Activated T-helper 17 cell treated with anti-CD3 and anti-CD28 coated beads, Interleukin-2, amount 50 U/mL, for 72 hours (primary cell): ENCODE results near the gene SCN11A. TPM values are rescaled to one million over a fixed set of nuclear protein-coding genes. Genes with fewer than 3 reads are reported as not detected.
A peak's percentile ranks its signal among the peaks of the same experiment; 100 is the strongest.

Source experiments
- ATAC-seq: fragments of 150-1000 bp; cut with Tn5 transposase; replicated peaks from 2 replicates; pipeline ENCODE4 v1.10.0; 2021; ENCODE audit warnings: mild to moderate bottlenecking, moderate library complexity
- H3K27ac Mint-ChIP-seq: one replicate; pipeline ENCODE4 v1.8.0; 2022; ENCODE audit warnings: mixed read lengths
- H3K27me3 Mint-ChIP-seq: one replicate; pipeline ENCODE4 v1.8.0; 2022; ENCODE audit warnings: mixed read lengths
- H3K36me3 Mint-ChIP-seq: one replicate; pipeline ENCODE4 v1.8.0; 2022; ENCODE audit warnings: low read depth, mild to moderate bottlenecking, mixed read lengths
- H3K4me1 Mint-ChIP-seq: one replicate; pipeline ENCODE4 v1.8.0; 2022; ENCODE audit warnings: mixed read lengths
- H3K4me3 Mint-ChIP-seq: one replicate; pipeline ENCODE4 v1.8.0; 2022; ENCODE audit warnings: mild to moderate bottlenecking, mixed read lengths
- H3K9me3 Mint-ChIP-seq: one replicate; pipeline ENCODE4 v1.8.0; 2022; ENCODE audit warnings: mixed read lengths
- total RNA-seq, 2 donors: library from RNA; stranded (reverse); gene quantifications; one replicate each; pipeline ENCODE4 v1.2.3, GENCODE V29; 2022

Gene SCN11A
- total RNA-seq, 2 donors from 2014 or later = 0.21 to 0.22 TPM

DNA sequence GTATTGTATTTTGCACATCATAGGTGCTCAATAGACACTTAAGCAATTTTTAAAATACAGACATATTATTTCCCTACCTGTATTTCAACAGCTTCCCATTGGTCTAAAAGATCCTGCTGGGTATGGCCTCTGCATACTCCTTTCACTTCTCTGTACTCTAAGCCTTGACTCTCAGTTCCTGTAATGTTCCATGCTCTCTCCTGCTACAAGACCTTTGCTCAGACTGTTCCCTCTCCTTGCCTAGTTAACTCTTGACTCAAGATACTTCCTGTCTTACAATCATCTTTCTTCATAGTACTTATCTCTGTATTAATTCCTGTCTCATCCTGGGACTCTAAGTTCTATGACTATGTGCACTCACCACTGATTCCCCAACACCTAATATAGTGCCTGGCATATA lies 1.7 kb downstream of the SCN11A start:
- no peaks in the 10 kb centered on the region for H3K36me3 Mint-ChIP-seq
- ATAC-seq = peak; percentile 14
- H3K4me3 Mint-ChIP-seq = peak overlapping the region; percentile 8
- H3K9me3 Mint-ChIP-seq = no peaks in the 10 kb centered on the region
- H3K27ac Mint-ChIP-seq = no peak overlapping the region
- peaks cover 18% of the 10 kb centered on the region for H3K4me1 Mint-ChIP-seq
- no peaks in the 10 kb centered on the region for H3K27me3 Mint-ChIP-seq

DNA sequence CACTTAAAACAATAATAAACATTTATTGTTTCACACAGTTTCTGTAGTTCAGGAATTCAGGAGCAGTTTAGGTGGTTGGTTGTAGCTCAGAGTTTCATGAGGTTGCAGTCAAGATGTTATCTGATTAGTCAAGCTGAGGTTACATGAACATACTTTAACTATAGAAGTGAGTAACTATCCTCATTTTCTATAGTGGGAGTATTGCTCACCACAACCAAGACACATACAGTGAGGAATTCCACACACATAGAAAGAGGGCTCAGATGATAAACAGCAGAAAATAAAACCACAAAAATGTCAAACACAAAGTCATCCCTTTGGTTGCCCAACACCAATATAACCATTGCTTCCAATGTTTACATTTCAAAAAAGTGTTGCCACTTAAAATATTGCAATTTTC lies 13.6 kb downstream of the SCN11A start:
- Mint-ChIP-seq H3K4me1 (peaks cover 4% of the 10 kb centered on the region), H3K9me3 (peaks cover 12% of the 10 kb centered on the region), H3K4me3 (no peak overlapping the region), H3K27me3 (peaks cover 15% of the 10 kb centered on the region), H3K36me3 (no peaks in the 10 kb centered on the region), H3K27ac (no peak overlapping the region)
- peak; percentile 97 for ATAC-seq

GRCh38 chr3:39029556-39029955 lies 22.2 kb downstream of the SCN11A start:
- Mint-ChIP-seq H3K27ac (no peak overlapping the region), H3K27me3 (peaks cover 19% of the 10 kb centered on the region), H3K4me3 (no peak overlapping the region), H3K36me3 (no peaks in the 10 kb centered on the region), H3K9me3 (peaks cover 4% of the 10 kb centered on the region), H3K4me1 (no peaks in the 10 kb centered on the region)
- no peak for ATAC-seq

- no peak overlapping the region for H3K4me3 Mint-ChIP-seq
- H3K4me1 Mint-ChIP-seq = no peaks in the 10 kb centered on the region
- H3K27ac Mint-ChIP-seq = no peak overlapping the region
- peaks cover 20% of the 10 kb centered on the region for H3K27me3 Mint-ChIP-seq
- no peaks in the 10 kb centered on the region for H3K36me3 Mint-ChIP-seq
- ATAC-seq = no peak
- H3K9me3 Mint-ChIP-seq = no peaks in the 10 kb centered on the region
These were observed 23.2 kb downstream of the SCN11A start for GRCh38 chr3:39028546-39028945.

DNA sequence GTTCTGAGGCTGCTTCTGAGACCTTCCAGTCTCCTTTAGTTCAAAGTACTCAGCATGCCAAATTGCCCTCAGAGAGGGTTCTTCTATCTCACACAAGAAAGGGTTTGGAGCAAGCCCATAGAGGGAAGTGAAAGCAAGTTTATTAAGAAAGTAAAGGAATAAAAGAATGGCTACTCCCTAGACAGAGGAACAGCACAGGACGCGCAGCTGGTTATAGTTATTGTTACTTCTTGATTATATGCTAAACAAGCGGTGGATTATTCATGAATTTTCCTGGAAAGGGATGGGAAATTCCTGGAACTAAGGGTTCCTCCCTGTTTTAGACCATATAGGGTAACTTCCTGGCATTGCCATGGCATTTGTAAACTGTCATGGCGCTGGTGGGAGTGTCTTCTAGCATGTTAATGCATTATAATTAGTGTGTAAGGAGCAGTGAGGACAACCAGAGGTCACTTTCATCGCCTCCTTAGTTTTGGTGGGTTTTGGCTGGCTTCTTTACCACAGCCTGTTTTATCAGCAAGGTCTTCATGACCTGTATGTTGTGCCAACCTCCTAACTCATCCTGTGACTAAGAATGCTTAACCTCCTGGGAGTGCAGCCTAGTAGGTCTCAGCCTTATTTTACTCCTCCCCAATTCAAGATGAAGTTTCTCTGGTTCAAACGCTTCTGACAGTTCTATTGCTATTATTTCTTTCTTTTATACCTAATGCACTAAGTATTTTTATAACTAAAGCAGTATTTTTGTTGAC lies 26.3 kb downstream of the SCN11A start:
- no peak for ATAC-seq
- H3K4me3 Mint-ChIP-seq = no peak overlapping the region
- no peaks in the 10 kb centered on the region for H3K9me3 Mint-ChIP-seq
- no peak overlapping the region for H3K27ac Mint-ChIP-seq
- no peaks in the 10 kb centered on the region for H3K4me1 Mint-ChIP-seq
- H3K36me3 Mint-ChIP-seq = no peaks in the 10 kb centered on the region
- H3K27me3 Mint-ChIP-seq = peaks cover 21% of the 10 kb centered on the region

GRCh38 chr3:39024497-39024896 lies 27.2 kb downstream of the SCN11A start:
- Mint-ChIP-seq H3K27ac (no peak overlapping the region), H3K4me3 (no peak overlapping the region), H3K4me1 (no peaks in the 10 kb centered on the region), H3K27me3 (peaks cover 19% of the 10 kb centered on the region), H3K9me3 (no peaks in the 10 kb centered on the region), H3K36me3 (no peaks in the 10 kb centered on the region)
- ATAC-seq = no peak

GRCh38 chr3:39022286-39022630 lies 29.5 kb downstream of the SCN11A start:
- peaks cover 27% of the 10 kb centered on the region for H3K27me3 Mint-ChIP-seq
- no peaks in the 10 kb centered on the region for H3K9me3 Mint-ChIP-seq
- H3K36me3 Mint-ChIP-seq = no peaks in the 10 kb centered on the region
- no peak overlapping the region for H3K4me3 Mint-ChIP-seq
- no peak overlapping the region for H3K27ac Mint-ChIP-seq
- no peaks in the 10 kb centered on the region for H3K4me1 Mint-ChIP-seq
- no peak for ATAC-seq

DNA sequence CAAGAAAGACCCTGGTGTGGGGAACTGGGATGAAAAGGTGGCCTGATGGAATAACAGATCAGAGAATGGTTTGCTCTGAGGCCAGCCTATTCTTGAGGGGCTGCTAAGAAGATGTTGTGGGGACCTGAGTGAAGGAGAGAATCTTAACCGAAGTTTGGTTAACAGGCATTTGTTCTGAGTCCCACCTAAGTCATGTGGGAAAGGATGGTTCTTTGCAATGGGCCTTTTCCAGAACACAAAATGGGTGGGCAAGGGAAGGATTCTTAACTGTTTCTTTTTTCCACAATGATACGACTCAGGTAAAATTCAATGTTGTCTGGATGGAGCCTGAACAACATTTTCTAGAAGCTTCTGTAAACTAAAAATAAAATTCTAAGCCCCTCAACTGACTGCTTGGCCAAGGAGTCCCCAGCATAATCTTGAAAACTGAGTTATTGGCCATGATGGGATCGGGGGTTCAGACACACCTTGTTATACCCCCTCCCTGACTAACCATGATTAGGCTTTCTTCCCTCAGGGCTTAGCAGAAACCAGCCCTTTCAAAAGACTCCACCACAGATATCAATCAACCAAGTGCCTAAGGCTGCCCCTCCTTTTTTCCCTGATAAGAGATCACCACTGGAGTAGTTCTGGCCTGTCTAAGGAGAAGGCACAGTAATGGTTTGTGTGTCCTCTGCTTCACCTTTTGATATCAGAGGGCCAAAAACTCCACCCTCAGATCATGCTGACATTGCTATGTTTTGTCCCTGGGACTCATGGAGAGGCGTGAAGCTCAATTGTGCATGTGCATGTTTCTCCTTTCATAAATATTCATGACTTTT lies 30.1 kb downstream of the SCN11A start:
- Mint-ChIP-seq H3K27ac (no peak overlapping the region), H3K4me1 (no peaks in the 10 kb centered on the region), H3K9me3 (no peaks in the 10 kb centered on the region), H3K4me3 (no peak overlapping the region), H3K36me3 (no peaks in the 10 kb centered on the region), H3K27me3 (peaks cover 26% of the 10 kb centered on the region)
- no peak for ATAC-seq

DNA sequence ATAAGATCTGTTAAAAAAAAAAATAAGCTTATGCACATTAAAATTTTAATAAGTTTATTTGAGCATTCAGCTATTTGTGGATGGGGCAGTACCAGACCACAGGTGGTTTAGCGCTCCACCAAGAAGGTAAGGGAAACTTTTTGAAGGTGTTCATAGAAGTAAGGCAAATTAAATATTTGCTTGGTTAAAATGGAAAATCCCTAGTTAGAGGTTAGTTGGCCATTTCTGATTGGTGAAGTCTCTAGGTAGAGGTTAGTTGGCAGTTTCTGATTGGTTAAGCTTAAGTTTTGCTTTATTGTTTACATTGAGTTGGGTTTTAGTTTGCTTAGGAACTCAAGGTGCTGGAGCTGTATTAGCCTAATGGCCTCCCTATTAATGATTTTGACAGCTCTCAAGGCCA lies 30.7 kb downstream of the SCN11A start:
- Mint-ChIP-seq H3K4me1 (no peaks in the 10 kb centered on the region), H3K9me3 (no peaks in the 10 kb centered on the region), H3K27ac (no peak overlapping the region), H3K4me3 (no peak overlapping the region), H3K36me3 (no peaks in the 10 kb centered on the region), H3K27me3 (peaks cover 22% of the 10 kb centered on the region)
- peak; percentile 23 for ATAC-seq

- Mint-ChIP-seq H3K36me3 (no peaks in the 10 kb centered on the region), H3K9me3 (no peaks in the 10 kb centered on the region), H3K27ac (no peak overlapping the region), H3K4me1 (no peaks in the 10 kb centered on the region), H3K4me3 (no peak overlapping the region), H3K27me3 (peaks cover 23% of the 10 kb centered on the region)
- ATAC-seq = no peak
These were observed 32.4 kb downstream of the SCN11A start for GRCh38 chr3:39019299-39019698.

- no peak overlapping the region for H3K4me3 Mint-ChIP-seq
- H3K27me3 Mint-ChIP-seq = peaks cover 30% of the 10 kb centered on the region
- no peak overlapping the region for H3K27ac Mint-ChIP-seq
- no peaks in the 10 kb centered on the region for H3K4me1 Mint-ChIP-seq
- H3K36me3 Mint-ChIP-seq = no peaks in the 10 kb centered on the region
- no peak for ATAC-seq
- no peaks in the 10 kb centered on the region for H3K9me3 Mint-ChIP-seq
These were observed 36.3 kb downstream of the SCN11A start for GRCh38 chr3:39015418-39015817.

- Mint-ChIP-seq H3K36me3 (no peaks in the 10 kb centered on the region), H3K4me3 (no peak overlapping the region), H3K27me3 (peaks cover 26% of the 10 kb centered on the region), H3K27ac (no peak overlapping the region), H3K4me1 (no peaks in the 10 kb centered on the region), H3K9me3 (no peaks in the 10 kb centered on the region)
- no peak for ATAC-seq
These were observed 37.7 kb downstream of the SCN11A start for GRCh38 chr3:39013921-39014509.

DNA sequence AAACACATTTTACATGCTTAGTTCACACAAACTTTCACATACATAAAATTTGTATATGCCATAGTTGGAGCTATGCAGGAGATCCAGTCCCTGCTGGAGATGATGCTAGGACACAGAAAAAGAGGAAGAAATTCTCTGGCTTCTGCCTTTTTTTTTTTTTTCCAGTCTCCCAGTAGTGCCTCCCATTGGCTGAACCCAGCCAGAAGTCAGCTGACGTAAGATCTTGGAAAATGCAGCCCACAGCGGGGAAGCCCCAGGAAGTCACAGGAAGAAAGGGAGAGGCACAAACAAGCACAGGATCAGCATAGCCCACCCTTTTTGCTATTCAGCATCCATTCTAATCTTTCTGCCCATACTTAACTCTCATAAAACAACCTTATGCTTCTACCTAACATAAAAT lies 38.5 kb downstream of the SCN11A start:
- H3K27ac Mint-ChIP-seq = no peak overlapping the region
- H3K36me3 Mint-ChIP-seq = no peaks in the 10 kb centered on the region
- H3K4me3 Mint-ChIP-seq = no peak overlapping the region
- H3K27me3 Mint-ChIP-seq = peaks cover 23% of the 10 kb centered on the region
- H3K9me3 Mint-ChIP-seq = no peaks in the 10 kb centered on the region
- no peak for ATAC-seq
- H3K4me1 Mint-ChIP-seq = no peaks in the 10 kb centered on the region

DNA sequence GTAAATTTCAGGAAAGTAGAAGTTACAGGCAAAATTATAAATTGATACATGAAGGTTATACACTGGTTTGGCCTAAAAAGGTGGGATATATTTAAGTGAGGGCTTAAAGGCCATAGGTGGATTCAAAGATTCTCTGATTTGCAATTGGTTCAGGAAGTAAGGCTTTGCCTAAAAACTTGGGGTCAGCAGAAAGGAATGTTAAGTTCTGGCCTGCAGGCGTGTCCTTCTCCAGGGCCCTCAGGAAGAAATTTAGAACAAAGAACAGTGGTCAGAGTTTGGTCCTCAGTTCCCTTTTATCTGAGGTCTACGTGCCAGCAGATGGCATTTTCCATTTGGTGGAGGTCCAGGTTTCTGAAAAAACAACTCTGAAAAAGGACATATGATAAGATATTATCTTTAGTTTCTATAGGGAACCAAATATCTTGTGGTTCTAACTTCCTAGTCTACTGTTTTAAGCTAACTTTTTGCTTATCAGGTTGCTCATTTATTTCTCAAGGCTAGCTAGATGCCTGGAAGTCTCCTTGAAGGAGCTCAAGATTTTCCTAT lies 40.5 kb downstream of the SCN11A start:
- H3K4me1 Mint-ChIP-seq = no peaks in the 10 kb centered on the region
- H3K9me3 Mint-ChIP-seq = no peaks in the 10 kb centered on the region
- H3K36me3 Mint-ChIP-seq = no peaks in the 10 kb centered on the region
- ATAC-seq = no peak
- H3K27ac Mint-ChIP-seq = no peak overlapping the region
- H3K27me3 Mint-ChIP-seq = peaks cover 22% of the 10 kb centered on the region
- H3K4me3 Mint-ChIP-seq = no peak overlapping the region

GRCh38 chr3:39005295-39005694 lies 46.4 kb downstream of the SCN11A start:
- no peak for ATAC-seq
- H3K27me3 Mint-ChIP-seq = peaks cover 14% of the 10 kb centered on the region
- no peaks in the 10 kb centered on the region for H3K4me1 Mint-ChIP-seq
- H3K9me3 Mint-ChIP-seq = no peaks in the 10 kb centered on the region
- H3K4me3 Mint-ChIP-seq = no peak overlapping the region
- no peak overlapping the region for H3K27ac Mint-ChIP-seq
- no peaks in the 10 kb centered on the region for H3K36me3 Mint-ChIP-seq
